GM23338 (cell line): ENCODE measurements around the gene CRYGA. TPM values are rescaled to one million over a fixed set of nuclear protein-coding genes. Genes with fewer than 3 reads are reported as not detected.

Source experiments
- ATAC-seq: fragments of 200-7000 bp; cut with Tn5 transposase; 3 replicates; pipeline ENCODE4 v1.9.1; 2020
- DNase-seq: peaks from one replicate; pipeline ENCODE4 v3.0.0-alpha.2; 2015; ENCODE audit warnings: low spot score
- H2AFZ ChIP-seq: fragments of 200-600 bp; sonication (generic); 2 replicates; pipeline ENCODE4 v1.8.0; 2016; ENCODE audit warnings: antibody characterized with exemption, mild to moderate bottlenecking, moderate library complexity
- H3F3A ChIP-seq: fragments of 200-600 bp; sonication (generic); replicated peaks from 2 replicates; pipeline ENCODE4 v1.8.0; 2017; ENCODE audit warnings: antibody characterized with exemption, mixed run types, low read depth
- H3K27ac ChIP-seq: fragments of 200-600 bp; sonication (generic); 2 replicates; pipeline ENCODE4 v1.6.1; 2016; ENCODE audit warnings: low read depth
- H3K27me3 ChIP-seq: fragments of 200-600 bp; sonication (generic); 2 replicates; pipeline ENCODE4 v1.8.0; 2016; ENCODE audit warnings: mild to moderate bottlenecking, mixed run types, moderate library complexity; ENCODE audit not compliant: insufficient read depth
- H3K36me3 ChIP-seq: fragments of 200-600 bp; sonication (generic); 2 replicates; pipeline ENCODE4 v1.8.0; 2016; ENCODE audit warnings: mild to moderate bottlenecking; ENCODE audit not compliant: insufficient read depth
- H3K4me1 ChIP-seq: fragments of 200-600 bp; sonication (generic); 2 replicates; pipeline ENCODE4 v1.8.0; 2016; ENCODE audit warnings: mild to moderate bottlenecking, moderate library complexity; ENCODE audit not compliant: insufficient read depth
- H3K4me2 ChIP-seq: fragments of 200-600 bp; sonication (generic); 2 replicates; pipeline ENCODE4 v1.7.1; 2017; ENCODE audit warnings: mixed run types
- H3K4me3 ChIP-seq: fragments of 200-600 bp; sonication (generic); 2 replicates; pipeline ENCODE4 v1.6.1; 2016; ENCODE audit warnings: mixed run types
- H3K79me2 ChIP-seq: fragments of 200-600 bp; sonication (generic); replicated peaks from 2 replicates; pipeline ENCODE4 v1.8.0; 2017; ENCODE audit warnings: mild to moderate bottlenecking; ENCODE audit not compliant: insufficient read depth
- H3K9me2 ChIP-seq: fragments of 200-600 bp; sonication (generic); 2 replicates; pipeline ENCODE4 v1.8.0; 2017; ENCODE audit not compliant: insufficient read depth
- H4K20me1 ChIP-seq: fragments of 200-600 bp; sonication (generic); replicated peaks from 2 replicates; pipeline ENCODE4 v1.8.0; 2017; ENCODE audit warnings: mild to moderate bottlenecking; ENCODE audit not compliant: insufficient read depth
- H3K27ac Mint-ChIP-seq: 2 replicates; pipeline ENCODE4 v1.8.0; 2020; ENCODE audit warnings: inconsistent platforms, mild to moderate bottlenecking, moderate library complexity, mixed read lengths
- H3K27me3 Mint-ChIP-seq: 3 replicates; pipeline ENCODE4 v1.8.0; 2022; ENCODE audit warnings: low read depth, mild to moderate bottlenecking, moderate library complexity, mixed read lengths, inconsistent platforms; ENCODE audit not compliant: insufficient read depth, poor library complexity
- H3K36me3 Mint-ChIP-seq: 3 replicates; pipeline ENCODE4 v1.8.0; 2021; ENCODE audit warnings: low read depth, mild to moderate bottlenecking, inconsistent platforms, moderate library complexity, mixed read lengths
- H3K4me1 Mint-ChIP-seq: 3 replicates; pipeline ENCODE4 v1.8.0; 2020; ENCODE audit warnings: mild to moderate bottlenecking, inconsistent platforms, mixed read lengths
- H3K4me3 Mint-ChIP-seq: 3 replicates; pipeline ENCODE4 v1.8.0; 2021; ENCODE audit warnings: moderate library complexity, mild to moderate bottlenecking, inconsistent platforms, mixed read lengths
- H3K9me3 Mint-ChIP-seq: 3 replicates; pipeline ENCODE4 v1.8.0; 2020; ENCODE audit warnings: moderate library complexity, mild to moderate bottlenecking, inconsistent platforms, mixed read lengths
- CREB1 ChIP-seq: fragments of 250-450 bp; sonication (Bioruptor Pico); IDR thresholded peaks from 2 replicates; pipeline ENCODE4 v1.5.0; 2020; ENCODE audit warnings: low read depth, mild to moderate bottlenecking, moderate library complexity
- EZH2 ChIP-seq: fragments of 200-600 bp; sonication (generic); IDR thresholded peaks from one replicate; pipeline ENCODE4 v1.8.0; 2017; ENCODE audit warnings: antibody characterized with exemption, mild to moderate bottlenecking, low read depth; ENCODE audit not compliant: unreplicated experiment
- JUNB ChIP-seq: IDR thresholded peaks from one replicate; pipeline ENCODE4 v1.6.1; 2016; ENCODE audit warnings: antibody characterized with exemption; ENCODE audit not compliant: unreplicated experiment
- NANOG ChIP-seq: IDR thresholded peaks from 2 replicates; pipeline ENCODE4 v1.6.1; 2016; ENCODE audit warnings: antibody characterized with exemption, borderline replicate concordance
- POLR2AphosphoS5 ChIP-seq: IDR thresholded peaks from 2 replicates; pipeline ENCODE4 v1.6.1; 2016; ENCODE audit warnings: antibody characterized with exemption, low read depth
- STAT1 ChIP-seq: IDR thresholded peaks from one replicate; pipeline ENCODE4 v1.6.1; 2016; ENCODE audit warnings: antibody characterized with exemption; ENCODE audit not compliant: unreplicated experiment
- ZNF114 ChIP-seq: fragments of 250-450 bp; sonication (Bioruptor Pico); IDR thresholded peaks from 2 replicates; pipeline ENCODE4 v1.5.0; 2020; ENCODE audit warnings: mild to moderate bottlenecking, moderate library complexity
- ZNF331 ChIP-seq: fragments of 250-450 bp; sonication (Bioruptor Pico); IDR thresholded peaks from 2 replicates; pipeline ENCODE4 v1.5.0; 2020; ENCODE audit warnings: low read depth, mild to moderate bottlenecking, moderate library complexity
- polyA plus RNA-seq: library from polyadenylated mRNA; unstranded; fragments of >200 nt; fragmentation: Nextera tagmentation; extraction: Ambion mirVana; gene quantifications from 2 replicates; pipeline ENCODE4 v1.2.1, GENCODE V29; 2016
- total RNA-seq: library from RNA; depleted of rRNA; stranded (reverse); fragments of >200 nt; shearing (Covaris generic); gene quantifications from 2 replicates; pipeline ENCODE4 v1.2.3, GENCODE V29; 2014
- TF ChIP-seq, protein P1 (sequence below): fragments of 250-450 bp; sonication (Bioruptor Pico); IDR thresholded peaks from 2 replicates; pipeline ENCODE4 v1.5.0; 2020; ENCODE audit warnings: mild to moderate bottlenecking, moderate library complexity
- TF ChIP-seq, protein P2 (sequence below), 2 experiments: fragments of 200-600 bp in 1 of 2; sonication (generic) in 1 of 2; conservative IDR thresholded peaks; 2 replicates each; pipeline versions ENCODE4 v1.5.1 to v1.6.1; 2016 to 2017; ENCODE audit warnings: antibody characterized with exemption in 2 of 2, low read depth in 2 of 2, mild to moderate bottlenecking in 2 of 2, moderate library complexity in 1 of 2
- TF ChIP-seq, protein P3 (sequence below): IDR thresholded peaks from one replicate; pipeline ENCODE4 v1.6.1; 2018; ENCODE audit warnings: antibody characterized with exemption; ENCODE audit not compliant: unreplicated experiment

The CRYGA gene
- total and polyA plus RNA-seq, 2 experiments from 2014 or later, result not detected

DNA sequence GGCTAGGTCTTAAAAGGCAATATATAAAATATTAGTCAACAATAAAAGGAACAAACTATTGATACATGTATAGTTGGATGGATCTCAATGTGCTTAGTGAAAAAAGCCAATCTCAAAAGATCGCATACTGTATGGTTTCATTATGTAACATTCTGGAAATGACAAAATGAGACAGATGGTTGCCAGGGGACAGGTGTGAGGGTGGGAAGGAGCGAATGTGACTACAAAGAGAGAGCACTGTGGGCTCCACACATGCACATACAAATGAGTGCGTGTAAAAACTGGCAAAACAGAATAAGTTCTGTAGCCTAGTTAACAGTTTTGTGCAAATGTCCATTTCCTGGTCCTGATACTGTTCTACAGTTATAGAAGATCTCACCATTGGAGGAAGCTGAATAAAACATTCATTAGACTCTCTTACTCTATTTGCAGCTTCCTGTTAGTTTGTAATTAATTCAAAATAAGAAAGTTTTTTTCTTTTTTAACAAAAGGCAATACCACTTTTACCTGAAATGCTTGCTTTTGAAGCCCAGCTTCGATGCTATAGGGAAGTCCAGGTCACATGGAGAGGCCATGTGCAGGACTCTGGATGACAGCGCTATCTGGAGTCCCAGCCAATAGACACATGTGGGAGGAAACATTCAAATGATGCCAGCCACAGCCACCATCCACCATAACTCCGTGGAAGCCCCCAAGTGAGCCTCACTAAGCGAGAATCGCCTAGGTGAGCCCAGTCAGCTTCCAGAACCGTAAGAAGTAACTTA lies 47.5 kb upstream of the CRYGA start:
- Histone ChIP-seq H3K27ac (no peak overlapping the region), H3K36me3 (no peaks in the 10 kb centered on the region), H3K27me3 (no peaks in the 10 kb centered on the region), H3K4me1 (peaks cover 8% of the 10 kb centered on the region; the same call in 1 of the 2 replicates), H3K4me3 (no peak overlapping the region), H2AFZ (peak overlapping the region; percentile 14; the same call in 1 of the 2 replicates), H3K4me2 (no peak overlapping the region), H3F3A (no peaks in the 10 kb centered on the region), H3K9me2 (no peaks in the 10 kb centered on the region; the same call in 1 of the 2 replicates), H3K79me2 (no peaks in the 10 kb centered on the region), H4K20me1 (no peaks in the 10 kb centered on the region)
- no peak overlapping the region for H3K4me3 Mint-ChIP-seq
- H3K27ac Mint-ChIP-seq, result no peak overlapping the region
- peaks cover 3% of the 10 kb centered on the region for H3K27me3 Mint-ChIP-seq
- ATAC-seq (no peak), DNase-seq (no peak)
- H3K36me3 Mint-ChIP-seq, result no peaks in the 10 kb centered on the region
- H3K4me1 Mint-ChIP-seq, result no peaks in the 10 kb centered on the region; the same call in 2 of the 3 replicates
- TF ChIP-seq ZNF114 (CRISPR knock-in tag), result no peak
- TF ChIP-seq, protein P1, sequence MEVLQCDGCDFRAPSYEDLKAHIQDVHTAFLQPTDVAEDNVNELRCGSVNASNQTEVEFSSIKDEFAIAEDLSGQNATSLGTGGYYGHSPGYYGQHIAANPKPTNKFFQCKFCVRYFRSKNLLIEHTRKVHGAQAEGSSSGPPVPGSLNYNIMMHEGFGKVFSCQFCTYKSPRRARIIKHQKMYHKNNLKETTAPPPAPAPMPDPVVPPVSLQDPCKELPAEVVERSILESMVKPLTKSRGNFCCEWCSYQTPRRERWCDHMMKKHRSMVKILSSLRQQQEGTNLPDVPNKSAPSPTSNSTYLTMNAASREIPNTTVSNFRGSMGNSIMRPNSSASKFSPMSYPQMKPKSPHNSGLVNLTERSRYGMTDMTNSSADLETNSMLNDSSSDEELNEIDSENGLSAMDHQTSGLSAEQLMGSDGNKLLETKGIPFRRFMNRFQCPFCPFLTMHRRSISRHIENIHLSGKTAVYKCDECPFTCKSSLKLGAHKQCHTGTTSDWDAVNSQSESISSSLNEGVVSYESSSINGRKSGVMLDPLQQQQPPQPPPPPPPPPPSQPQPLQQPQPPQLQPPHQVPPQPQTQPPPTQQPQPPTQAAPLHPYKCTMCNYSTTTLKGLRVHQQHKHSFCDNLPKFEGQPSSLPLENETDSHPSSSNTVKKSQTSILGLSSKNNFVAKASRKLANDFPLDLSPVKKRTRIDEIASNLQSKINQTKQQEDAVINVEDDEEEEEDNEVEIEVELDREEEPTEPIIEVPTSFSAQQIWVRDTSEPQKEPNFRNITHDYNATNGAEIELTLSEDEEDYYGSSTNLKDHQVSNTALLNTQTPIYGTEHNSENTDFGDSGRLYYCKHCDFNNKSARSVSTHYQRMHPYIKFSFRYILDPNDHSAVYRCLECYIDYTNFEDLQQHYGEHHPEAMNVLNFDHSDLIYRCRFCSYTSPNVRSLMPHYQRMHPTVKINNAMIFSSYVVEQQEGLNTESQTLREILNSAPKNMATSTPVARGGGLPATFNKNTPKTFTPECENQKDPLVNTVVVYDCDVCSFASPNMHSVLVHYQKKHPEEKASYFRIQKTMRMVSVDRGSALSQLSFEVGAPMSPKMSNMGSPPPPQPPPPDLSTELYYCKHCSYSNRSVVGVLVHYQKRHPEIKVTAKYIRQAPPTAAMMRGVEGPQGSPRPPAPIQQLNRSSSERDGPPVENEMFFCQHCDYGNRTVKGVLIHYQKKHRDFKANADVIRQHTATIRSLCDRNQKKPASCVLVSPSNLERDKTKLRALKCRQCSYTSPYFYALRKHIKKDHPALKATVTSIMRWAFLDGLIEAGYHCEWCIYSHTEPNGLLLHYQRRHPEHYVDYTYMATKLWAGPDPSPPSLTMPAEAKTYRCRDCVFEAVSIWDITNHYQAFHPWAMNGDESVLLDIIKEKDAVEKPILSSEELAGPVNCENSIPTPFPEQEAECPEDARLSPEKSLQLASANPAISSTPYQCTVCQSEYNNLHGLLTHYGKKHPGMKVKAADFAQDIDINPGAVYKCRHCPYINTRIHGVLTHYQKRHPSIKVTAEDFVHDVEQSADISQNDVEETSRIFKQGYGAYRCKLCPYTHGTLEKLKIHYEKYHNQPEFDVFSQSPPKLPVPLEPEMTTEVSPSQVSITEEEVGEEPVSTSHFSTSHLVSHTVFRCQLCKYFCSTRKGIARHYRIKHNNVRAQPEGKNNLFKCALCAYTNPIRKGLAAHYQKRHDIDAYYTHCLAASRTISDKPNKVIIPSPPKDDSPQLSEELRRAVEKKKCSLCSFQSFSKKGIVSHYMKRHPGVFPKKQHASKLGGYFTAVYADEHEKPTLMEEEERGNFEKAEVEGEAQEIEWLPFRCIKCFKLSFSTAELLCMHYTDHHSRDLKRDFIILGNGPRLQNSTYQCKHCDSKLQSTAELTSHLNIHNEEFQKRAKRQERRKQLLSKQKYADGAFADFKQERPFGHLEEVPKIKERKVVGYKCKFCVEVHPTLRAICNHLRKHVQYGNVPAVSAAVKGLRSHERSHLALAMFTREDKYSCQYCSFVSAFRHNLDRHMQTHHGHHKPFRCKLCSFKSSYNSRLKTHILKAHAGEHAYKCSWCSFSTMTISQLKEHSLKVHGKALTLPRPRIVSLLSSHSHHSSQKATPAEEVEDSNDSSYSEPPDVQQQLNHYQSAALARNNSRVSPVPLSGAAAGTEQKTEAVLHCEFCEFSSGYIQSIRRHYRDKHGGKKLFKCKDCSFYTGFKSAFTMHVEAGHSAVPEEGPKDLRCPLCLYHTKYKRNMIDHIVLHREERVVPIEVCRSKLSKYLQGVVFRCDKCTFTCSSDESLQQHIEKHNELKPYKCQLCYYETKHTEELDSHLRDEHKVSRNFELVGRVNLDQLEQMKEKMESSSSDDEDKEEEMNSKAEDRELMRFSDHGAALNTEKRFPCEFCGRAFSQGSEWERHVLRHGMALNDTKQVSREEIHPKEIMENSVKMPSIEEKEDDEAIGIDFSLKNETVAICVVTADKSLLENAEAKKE, result no peak
- no peak for TF ChIP-seq POLR2AphosphoS5
- TF ChIP-seq ZNF331 (CRISPR knock-in tag), result no peak
- no peak for TF ChIP-seq CREB1 (CRISPR knock-in tag)
- no peak for TF ChIP-seq STAT1
- TF ChIP-seq, protein P2, sequence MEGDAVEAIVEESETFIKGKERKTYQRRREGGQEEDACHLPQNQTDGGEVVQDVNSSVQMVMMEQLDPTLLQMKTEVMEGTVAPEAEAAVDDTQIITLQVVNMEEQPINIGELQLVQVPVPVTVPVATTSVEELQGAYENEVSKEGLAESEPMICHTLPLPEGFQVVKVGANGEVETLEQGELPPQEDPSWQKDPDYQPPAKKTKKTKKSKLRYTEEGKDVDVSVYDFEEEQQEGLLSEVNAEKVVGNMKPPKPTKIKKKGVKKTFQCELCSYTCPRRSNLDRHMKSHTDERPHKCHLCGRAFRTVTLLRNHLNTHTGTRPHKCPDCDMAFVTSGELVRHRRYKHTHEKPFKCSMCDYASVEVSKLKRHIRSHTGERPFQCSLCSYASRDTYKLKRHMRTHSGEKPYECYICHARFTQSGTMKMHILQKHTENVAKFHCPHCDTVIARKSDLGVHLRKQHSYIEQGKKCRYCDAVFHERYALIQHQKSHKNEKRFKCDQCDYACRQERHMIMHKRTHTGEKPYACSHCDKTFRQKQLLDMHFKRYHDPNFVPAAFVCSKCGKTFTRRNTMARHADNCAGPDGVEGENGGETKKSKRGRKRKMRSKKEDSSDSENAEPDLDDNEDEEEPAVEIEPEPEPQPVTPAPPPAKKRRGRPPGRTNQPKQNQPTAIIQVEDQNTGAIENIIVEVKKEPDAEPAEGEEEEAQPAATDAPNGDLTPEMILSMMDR (conservative IDR thresholded peaks at IDR 0.05; ENCODE audit: low read depth in 2 of 2), result no peak
- TF ChIP-seq EZH2, result no peak
- TF ChIP-seq JUNB, result no peak
- TF ChIP-seq, protein P3, sequence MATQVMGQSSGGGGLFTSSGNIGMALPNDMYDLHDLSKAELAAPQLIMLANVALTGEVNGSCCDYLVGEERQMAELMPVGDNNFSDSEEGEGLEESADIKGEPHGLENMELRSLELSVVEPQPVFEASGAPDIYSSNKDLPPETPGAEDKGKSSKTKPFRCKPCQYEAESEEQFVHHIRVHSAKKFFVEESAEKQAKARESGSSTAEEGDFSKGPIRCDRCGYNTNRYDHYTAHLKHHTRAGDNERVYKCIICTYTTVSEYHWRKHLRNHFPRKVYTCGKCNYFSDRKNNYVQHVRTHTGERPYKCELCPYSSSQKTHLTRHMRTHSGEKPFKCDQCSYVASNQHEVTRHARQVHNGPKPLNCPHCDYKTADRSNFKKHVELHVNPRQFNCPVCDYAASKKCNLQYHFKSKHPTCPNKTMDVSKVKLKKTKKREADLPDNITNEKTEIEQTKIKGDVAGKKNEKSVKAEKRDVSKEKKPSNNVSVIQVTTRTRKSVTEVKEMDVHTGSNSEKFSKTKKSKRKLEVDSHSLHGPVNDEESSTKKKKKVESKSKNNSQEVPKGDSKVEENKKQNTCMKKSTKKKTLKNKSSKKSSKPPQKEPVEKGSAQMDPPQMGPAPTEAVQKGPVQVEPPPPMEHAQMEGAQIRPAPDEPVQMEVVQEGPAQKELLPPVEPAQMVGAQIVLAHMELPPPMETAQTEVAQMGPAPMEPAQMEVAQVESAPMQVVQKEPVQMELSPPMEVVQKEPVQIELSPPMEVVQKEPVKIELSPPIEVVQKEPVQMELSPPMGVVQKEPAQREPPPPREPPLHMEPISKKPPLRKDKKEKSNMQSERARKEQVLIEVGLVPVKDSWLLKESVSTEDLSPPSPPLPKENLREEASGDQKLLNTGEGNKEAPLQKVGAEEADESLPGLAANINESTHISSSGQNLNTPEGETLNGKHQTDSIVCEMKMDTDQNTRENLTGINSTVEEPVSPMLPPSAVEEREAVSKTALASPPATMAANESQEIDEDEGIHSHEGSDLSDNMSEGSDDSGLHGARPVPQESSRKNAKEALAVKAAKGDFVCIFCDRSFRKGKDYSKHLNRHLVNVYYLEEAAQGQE, result no peak
- TF ChIP-seq NANOG, result no peak
- H3K9me3 Mint-ChIP-seq, result no peaks in the 10 kb centered on the region
